Sciatic nerve (tissue), 2 donors: ENCODE results near the gene ACKR3. TPM values are rescaled to one million over a fixed set of nuclear protein-coding genes. Genes with fewer than 3 reads are reported as not detected.

ENCODE experiments used
- ATAC-seq: fragments of 200-7000 bp; cut with Tn5 transposase; one replicate; pipeline ENCODE4 v1.9.1; 2020; ENCODE audit warnings: mild to moderate bottlenecking, moderate library complexity
- DNase-seq: peaks from one replicate; pipeline ENCODE4 v3.0.0-alpha.2; 2020; ENCODE audit warnings: low spot score
- intact Hi-C: fragments of 100-400 bp; cut with DNase I; formaldehyde crosslinking; loops from one replicate; pipeline ENCODE4 v1.14.2; 2022
- total RNA-seq: library from RNA; stranded (reverse); fragmentation: NEBNext Ultra II Directional; extraction: Animal tissue kit (Norgen Biotek cat#: 25700); gene quantifications from one replicate; pipeline ENCODE4 v1.2.1, GENCODE V29; 2021
- donor health status: DM: no; HTN: no; CAD: no.
- donor health status: DM: no; HTN: no; CAD: no.

The ACKR3 gene
- total RNA-seq, 1 donor from 2014 or later = 90.5 TPM

GRCh38 chr2:236619910-236620612 lies 50.4 kb downstream of the ACKR3 start:
- DNase-seq (no peak), ATAC-seq (no peak)
- intact Hi-C loops = no loop called here

GRCh38 chr2:236621786-236622185 lies 52.2 kb downstream of the ACKR3 start:
- DNase-seq (no peak), ATAC-seq (no peak)
- intact Hi-C loops = loop anchor here (1.0 kb wide), 1 partner anchor 40 kb away; no protein-coding TSS in a partner anchor

GRCh38 chr2:236622201-236622600 lies 52.6 kb downstream of the ACKR3 start:
- ATAC-seq = no peak
- intact Hi-C loops = loop anchor here (1.0 kb wide), 1 partner anchor 41 kb away; no protein-coding TSS in a partner anchor
- DNase-seq = no peak

GRCh38 chr2:236622660-236623059 lies 53.0 kb downstream of the ACKR3 start:
- ATAC-seq (no peak), DNase-seq (no peak)
- intact Hi-C loops = loop anchor here (1.0 kb wide), 1 partner anchor 41 kb away; no protein-coding TSS in a partner anchor

GRCh38 chr2:236623816-236624215 lies 54.2 kb downstream of the ACKR3 start:
- intact Hi-C loops = no loop called here
- ATAC-seq (no peak), DNase-seq (no peak)

- ATAC-seq = no peak
Measured at GRCh38 chr2:236625156-236625690, 55.6 kb downstream of the ACKR3 start.

GRCh38 chr2:236626391-236627150 lies 56.9 kb downstream of the ACKR3 start:
- peak; percentile 47 for DNase-seq
- peak; percentile 64 for ATAC-seq
- intact Hi-C loops = no loop called here

More at GRCh38 chr2:236625156-236625690, 55.6 kb downstream of the ACKR3 start:
- intact Hi-C loops = no loop called here
- peak; percentile 47 for DNase-seq

GRCh38 chr2:236627193-236627592 lies 57.6 kb downstream of the ACKR3 start:
- ATAC-seq (no peak), DNase-seq (peak; percentile 48)
- intact Hi-C loops = no loop called here

GRCh38 chr2:236627841-236628240 lies 58.2 kb downstream of the ACKR3 start:
- DNase-seq (peak; percentile 53), ATAC-seq (no peak)
- intact Hi-C loops = no loop called here

- DNase-seq (peak; percentile 49), ATAC-seq (no peak)
- intact Hi-C loops = no loop called here
Measured at GRCh38 chr2:236628256-236628901, 58.8 kb downstream of the ACKR3 start.

- intact Hi-C loops = no loop called here
- ATAC-seq = no peak
- DNase-seq = peak; percentile 36
Measured at GRCh38 chr2:236628981-236629605, 59.5 kb downstream of the ACKR3 start.

- peak; percentile 21 for ATAC-seq
- intact Hi-C loops = no loop called here
- peak; percentile 50 for DNase-seq
Measured at GRCh38 chr2:236629961-236630872, 60.6 kb downstream of the ACKR3 start.

GRCh38 chr2:236631281-236631855 lies 61.7 kb downstream of the ACKR3 start:
- ATAC-seq = no peak
- intact Hi-C loops = no loop called here
- DNase-seq = peak; percentile 58

GRCh38 chr2:236631856-236632291 lies 62.2 kb downstream of the ACKR3 start:
- peak; percentile 54 for DNase-seq
- intact Hi-C loops = no loop called here
- ATAC-seq = no peak
